Tibial artery (tissue), 4 donors: ENCODE results near the gene LGR6.

Experiments used
- DNase-seq, 2 donors: peaks; one replicate each; pipeline ENCODE4 v3.0.0-alpha.2; 2019
- H3K27ac ChIP-seq, 2 donors: fragments of 200-600 bp; sonication (generic) in 1 of 2; 1 replicate in 1 of 2; 2 replicates in 1 of 2; pipeline ENCODE4 v1.5.1; 2018 to 2019; ENCODE audit warnings: mild to moderate bottlenecking in 1 of 2
- H3K27me3 ChIP-seq, 2 donors: fragments of 200-600 bp; sonication (generic) in 1 of 2; one replicate each; pipeline versions ENCODE4 v1.5.1 to v1.6.0; 2016 to 2019
- H3K36me3 ChIP-seq, 3 donors: fragments of 200-600 bp; sonication (generic) in 2 of 3; one replicate each; pipeline ENCODE4 v1.5.1; 2016 to 2019; ENCODE audit warnings: mild to moderate bottlenecking in 2 of 3
- H3K4me1 ChIP-seq, 4 donors: fragments of 200-600 bp; sonication (generic) in 2 of 4; 1 replicate in 3 of 4; 2 replicates in 1 of 4; pipeline ENCODE4 v1.5.1; 2016 to 2019
- H3K4me3 ChIP-seq, 2 donors: fragments of 200-600 bp; sonication (generic) in 1 of 2; 1 replicate in 1 of 2; 2 replicates in 1 of 2; pipeline ENCODE4 v1.5.1; 2018 to 2019; ENCODE audit warnings: mild to moderate bottlenecking in 2 of 2
- H3K9me3 ChIP-seq, 3 donors: fragments of 200-600 bp; sonication (generic) in 1 of 3; one replicate each; pipeline ENCODE4 v1.5.1; 2016 to 2019
- CTCF ChIP-seq, 2 experiments: fragments of 200-600 bp in 1 of 2; fragments of 450-650 bp in 1 of 2; IDR thresholded peaks; one replicate each; pipeline ENCODE4 v1.5.1; 2017 to 2019; ENCODE audit warnings: antibody characterized with exemption in 2 of 2, mild to moderate bottlenecking in 1 of 2, moderate library complexity in 1 of 2
- intact Hi-C: fragments of 100-400 bp; cut with DNase I; formaldehyde crosslinking; loops from one replicate; pipeline ENCODE4 v1.15.0; 2023; ENCODE audit warnings: low total_unique reads

Gene LGR6

GRCh38 chr1:202146993-202147392 is 46.6 kb upstream of the LGR6 start:
- TF ChIP-seq CTCF (IDR thresholded peaks at IDR 0.05) = no peak
- Histone ChIP-seq H3K27me3 (no peaks in the 10 kb centered on the region), H3K36me3 (no peaks in the 10 kb centered on the region), H3K9me3 (no peaks in the 10 kb centered on the region), H3K27ac (no peak overlapping the region), H3K4me1 (peaks cover 0 to 21% (median 13%) of the 10 kb centered on the region in 4 donors), H3K4me3 (no peak overlapping the region)
- intact Hi-C loops = loop anchor here (10.0 kb wide), 1 partner anchor 262 kb away; the partner anchor contains the start of gene SHISA4
- DNase-seq = no peak

GRCh38 chr1:202148391-202148790 is 45.2 kb upstream of the LGR6 start:
- intact Hi-C loops = loop anchor here (10.0 kb wide), 1 partner anchor 264 kb away; the partner anchor contains the start of gene SHISA4
- H3K27ac ChIP-seq = no peak overlapping the region
- H3K9me3 ChIP-seq = no peaks in the 10 kb centered on the region
- TF ChIP-seq CTCF (IDR thresholded peaks at IDR 0.05) = no peak
- peaks cover 0 to 3% of the 10 kb centered on the region in 2 donors for H3K27me3 ChIP-seq
- no peak for DNase-seq
- no peaks in the 10 kb centered on the region for H3K36me3 ChIP-seq
- H3K4me1 ChIP-seq = peaks cover 0 to 7% (median 3%) of the 10 kb centered on the region in 4 donors
- no peak overlapping the region for H3K4me3 ChIP-seq

- no peak for TF ChIP-seq CTCF (IDR thresholded peaks at IDR 0.05)
- DNase-seq = no peak
- Histone ChIP-seq H3K36me3 (no peaks in the 10 kb centered on the region), H3K27me3 (peaks cover 0 to 11% of the 10 kb centered on the region in 2 donors), H3K4me3 (no peak overlapping the region), H3K27ac (no peak overlapping the region), H3K4me1 (peaks cover 0 to 6% (median 3%) of the 10 kb centered on the region in 4 donors), H3K9me3 (no peaks in the 10 kb centered on the region)
- intact Hi-C loops = loop anchor here (10.0 kb wide), 1 partner anchor 265 kb away; the partner anchor contains the start of gene SHISA4
These were observed 44.0 kb upstream of the LGR6 start for GRCh38 chr1:202149566-202149965.

GRCh38 chr1:202150187-202150586 is 43.4 kb upstream of the LGR6 start:
- Histone ChIP-seq H3K27me3 (peaks cover 0 to 11% of the 10 kb centered on the region in 2 donors), H3K9me3 (no peaks in the 10 kb centered on the region), H3K27ac (no peak overlapping the region), H3K4me3 (no peak overlapping the region), H3K36me3 (no peaks in the 10 kb centered on the region), H3K4me1 (peaks cover 0 to 11% (median 3%) of the 10 kb centered on the region in 4 donors)
- intact Hi-C loops = no loop called here
- no peak for TF ChIP-seq CTCF (IDR thresholded peaks at IDR 0.05)
- no peak for DNase-seq

GRCh38 chr1:202150602-202151001 is 43.0 kb upstream of the LGR6 start:
- no peak overlapping the region for H3K4me3 ChIP-seq
- TF ChIP-seq CTCF (IDR thresholded peaks at IDR 0.05) = no peak
- DNase-seq = no peak
- no peak overlapping the region for H3K27ac ChIP-seq
- intact Hi-C loops = no loop called here
- no peaks in the 10 kb centered on the region for H3K36me3 ChIP-seq
- no peaks in the 10 kb centered on the region for H3K9me3 ChIP-seq
- peaks cover 0 to 11% (median 2%) of the 10 kb centered on the region in 4 donors for H3K4me1 ChIP-seq
- H3K27me3 ChIP-seq = peaks cover 0 to 11% of the 10 kb centered on the region in 2 donors

GRCh38 chr1:202151045-202151444 is 42.6 kb upstream of the LGR6 start:
- no peak overlapping the region for H3K27ac ChIP-seq
- no peaks in the 10 kb centered on the region for H3K9me3 ChIP-seq
- peaks cover 0 to 11% (median 2%) of the 10 kb centered on the region in 4 donors for H3K4me1 ChIP-seq
- no peak overlapping the region for H3K4me3 ChIP-seq
- H3K36me3 ChIP-seq = no peaks in the 10 kb centered on the region
- TF ChIP-seq CTCF (IDR thresholded peaks at IDR 0.05) = no peak
- peaks cover 0 to 11% of the 10 kb centered on the region in 2 donors for H3K27me3 ChIP-seq
- intact Hi-C loops = no loop called here
- no peak for DNase-seq
